ENCODE measurements around the gene COL8A2.

DNA sequence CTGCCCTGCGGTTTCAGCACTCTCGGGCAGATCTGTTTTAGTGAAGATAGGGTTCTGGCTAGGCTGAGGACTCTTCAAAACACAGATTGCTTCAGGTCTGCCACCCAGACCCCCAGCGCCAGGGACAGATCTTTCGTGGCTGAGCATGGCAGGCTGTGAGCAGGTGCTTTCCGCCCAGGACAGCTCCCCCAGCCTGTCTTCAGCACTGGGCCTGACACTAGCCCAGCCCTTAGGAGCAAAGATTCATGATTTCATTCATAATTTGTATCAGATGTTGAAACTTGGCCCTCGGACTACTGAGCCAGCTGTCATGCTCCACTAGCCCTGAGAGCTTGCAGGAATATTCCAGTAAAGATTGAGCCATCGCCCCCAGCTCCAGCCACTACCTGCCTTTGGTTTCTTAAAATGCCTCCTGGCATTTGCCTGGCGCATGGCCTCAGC is 30.4 kb downstream of the COL8A2 start:
- TF ChIP-seq, protein P1, sequence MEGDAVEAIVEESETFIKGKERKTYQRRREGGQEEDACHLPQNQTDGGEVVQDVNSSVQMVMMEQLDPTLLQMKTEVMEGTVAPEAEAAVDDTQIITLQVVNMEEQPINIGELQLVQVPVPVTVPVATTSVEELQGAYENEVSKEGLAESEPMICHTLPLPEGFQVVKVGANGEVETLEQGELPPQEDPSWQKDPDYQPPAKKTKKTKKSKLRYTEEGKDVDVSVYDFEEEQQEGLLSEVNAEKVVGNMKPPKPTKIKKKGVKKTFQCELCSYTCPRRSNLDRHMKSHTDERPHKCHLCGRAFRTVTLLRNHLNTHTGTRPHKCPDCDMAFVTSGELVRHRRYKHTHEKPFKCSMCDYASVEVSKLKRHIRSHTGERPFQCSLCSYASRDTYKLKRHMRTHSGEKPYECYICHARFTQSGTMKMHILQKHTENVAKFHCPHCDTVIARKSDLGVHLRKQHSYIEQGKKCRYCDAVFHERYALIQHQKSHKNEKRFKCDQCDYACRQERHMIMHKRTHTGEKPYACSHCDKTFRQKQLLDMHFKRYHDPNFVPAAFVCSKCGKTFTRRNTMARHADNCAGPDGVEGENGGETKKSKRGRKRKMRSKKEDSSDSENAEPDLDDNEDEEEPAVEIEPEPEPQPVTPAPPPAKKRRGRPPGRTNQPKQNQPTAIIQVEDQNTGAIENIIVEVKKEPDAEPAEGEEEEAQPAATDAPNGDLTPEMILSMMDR (IDR thresholded peaks at IDR 0.05): no peak
- no peak for TF ChIP-seq POLR2A (IDR thresholded peaks at IDR 0.05)

Data from testis (tissue), 2 donors.